Embryonic facial prominence (tissue), 1 donor: ENCODE data around the gene FNDC1.

ENCODE experiments used
- DNase-seq: peaks from one replicate; pipeline ENCODE4 v3.0.0-alpha.2; 2016; ENCODE audit errors: extremely low spot score

The FNDC1 gene

DNA sequence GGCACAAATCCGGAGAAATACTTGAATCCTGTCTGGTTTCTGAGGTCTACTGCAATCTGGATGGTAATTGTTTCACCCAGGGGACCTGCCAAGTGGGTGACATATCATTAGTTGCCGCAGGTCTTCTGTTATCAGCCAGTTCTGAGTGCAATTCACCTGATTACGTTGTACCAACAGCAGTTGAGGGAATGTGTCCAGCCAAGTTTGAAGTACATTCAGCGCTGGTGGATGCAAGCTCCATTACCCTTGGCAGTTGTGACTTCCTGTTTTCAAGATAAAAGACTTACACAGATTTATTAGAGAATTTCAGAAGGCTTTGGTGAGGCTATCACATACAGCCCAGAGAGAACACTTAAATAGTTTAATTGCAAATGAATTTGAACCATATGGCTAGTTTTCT, 42.8 kb downstream of the FNDC1 start:
- DNase-seq, result no peak

DNA sequence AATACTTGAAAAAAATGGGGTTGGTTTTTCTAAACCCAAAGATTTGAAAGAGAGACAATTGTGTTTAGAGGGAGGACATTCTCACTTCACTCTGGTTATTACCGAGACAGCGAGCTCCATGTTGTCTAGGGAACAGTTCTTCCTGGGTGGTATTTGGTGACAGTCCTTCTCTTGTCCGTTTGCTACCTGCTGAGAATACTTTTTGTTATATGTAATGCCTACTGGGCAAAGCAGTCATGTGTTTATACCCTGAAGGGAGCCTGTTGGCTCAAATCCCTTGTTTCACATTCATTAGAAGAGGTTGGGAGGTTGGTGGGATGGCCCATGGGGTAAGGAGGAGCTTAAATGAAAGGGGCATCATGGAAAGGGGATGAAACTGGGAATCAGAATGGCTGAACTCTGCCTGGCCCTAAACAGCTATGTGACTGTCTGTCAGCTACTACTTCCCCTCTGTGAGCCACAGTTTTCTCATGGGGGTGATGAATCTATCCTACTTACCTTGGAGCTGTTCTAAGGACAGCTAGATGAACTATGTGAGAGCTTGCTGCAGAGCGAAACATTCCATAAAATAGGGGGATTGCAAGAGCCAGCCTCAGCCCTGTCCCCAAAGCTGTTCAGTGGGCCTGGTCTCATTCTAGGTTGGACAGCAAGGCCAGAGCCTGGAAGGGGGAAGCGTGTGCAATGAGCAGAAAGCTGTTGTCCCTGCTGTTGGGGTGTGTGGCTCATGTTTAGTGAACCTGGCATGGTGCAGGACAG, 43.5 kb downstream of the FNDC1 start:
- no peak for DNase-seq

DNA sequence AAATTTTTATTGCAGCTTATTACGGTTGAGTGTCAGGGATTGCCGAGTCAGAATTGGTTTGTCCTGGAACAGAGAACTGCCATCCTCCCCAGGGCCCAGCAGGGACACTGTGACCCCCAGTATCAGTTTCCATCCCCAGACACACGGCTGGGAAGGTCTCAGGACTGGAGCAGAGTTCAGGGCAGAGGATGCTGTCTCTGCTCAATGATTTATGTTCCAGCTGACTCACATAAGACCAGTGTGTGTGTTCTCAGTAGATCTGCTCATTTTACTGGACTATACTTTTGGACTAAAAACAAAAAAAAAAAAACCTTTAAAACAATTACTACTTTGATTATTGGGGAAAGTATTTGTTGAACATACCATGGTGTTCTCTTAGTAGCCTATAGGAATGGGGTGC, 44.2 kb downstream of the FNDC1 start:
- no peak for DNase-seq

DNA sequence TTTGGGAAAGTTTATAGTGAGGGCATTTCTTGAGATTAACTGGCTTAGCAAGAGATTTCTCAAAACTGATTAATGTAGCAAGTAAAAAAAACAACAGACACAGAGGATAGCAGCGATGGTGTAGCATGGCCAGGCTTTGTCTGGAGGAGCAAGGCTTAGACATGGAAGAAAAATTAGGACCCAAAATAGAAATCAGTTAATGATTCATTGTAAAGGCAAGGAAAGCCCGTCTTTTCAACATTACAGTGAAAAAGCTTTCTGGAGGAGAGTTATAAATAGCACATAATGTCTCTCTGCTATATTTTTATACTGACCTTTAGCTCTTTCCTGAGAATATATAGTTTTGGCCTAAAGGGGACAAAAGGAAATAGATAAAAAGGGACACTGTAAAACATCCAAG, 45.1 kb downstream of the FNDC1 start:
- DNase-seq, result no peak

DNA sequence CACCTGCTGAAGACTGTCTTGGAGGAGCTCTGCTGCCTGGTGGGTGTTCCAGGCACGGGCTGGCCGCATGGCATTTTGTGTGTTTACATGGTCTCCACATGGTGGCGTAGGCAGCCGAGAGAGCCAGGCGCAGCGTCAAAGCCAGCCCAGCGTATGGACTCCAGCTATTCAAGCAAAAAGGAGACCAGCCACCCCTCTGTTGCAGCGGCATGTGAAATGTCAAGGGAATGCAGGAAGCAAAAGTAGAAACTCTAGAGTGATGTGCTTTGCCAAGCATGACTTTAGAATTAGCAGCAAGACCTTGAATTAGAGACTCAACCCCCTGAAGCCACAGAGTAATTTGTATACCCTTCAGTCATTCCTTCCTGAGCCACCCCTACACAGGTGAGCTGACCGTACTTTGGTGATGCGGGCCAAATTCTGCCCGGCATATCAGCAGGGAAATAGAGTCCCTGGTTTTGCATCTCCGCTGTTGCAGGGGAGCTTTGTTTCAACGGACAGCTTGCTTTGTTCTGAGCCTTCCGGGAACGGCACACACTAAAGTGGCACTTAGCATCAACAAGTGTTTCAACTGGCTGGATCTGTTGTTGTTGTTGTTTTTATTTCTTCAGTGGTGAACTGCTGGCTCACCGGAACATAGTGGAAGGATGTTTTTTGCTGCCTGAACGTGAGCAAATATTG, 48.5 kb downstream of the FNDC1 start:
- peak; percentile 20 for DNase-seq

DNA sequence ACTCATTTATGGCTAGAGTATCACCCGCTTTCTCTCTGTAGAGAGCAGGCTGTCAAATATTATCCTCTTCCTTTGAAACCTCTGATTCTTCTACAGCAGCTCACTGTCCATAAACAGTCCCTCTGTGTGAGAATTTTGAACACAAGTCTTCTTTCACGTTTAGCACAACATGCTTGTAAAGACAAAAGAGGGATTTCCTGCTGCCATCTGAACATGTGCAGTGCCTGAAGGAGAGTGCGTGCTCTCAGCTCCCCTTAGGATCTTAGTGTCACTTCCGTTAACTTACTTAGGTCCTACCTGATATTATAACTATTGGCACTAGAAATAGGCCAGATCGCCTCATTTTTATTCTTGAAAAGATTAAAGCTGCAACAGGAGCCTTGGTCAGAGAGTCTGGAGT, 50.9 kb downstream of the FNDC1 start:
- no peak for DNase-seq

DNA sequence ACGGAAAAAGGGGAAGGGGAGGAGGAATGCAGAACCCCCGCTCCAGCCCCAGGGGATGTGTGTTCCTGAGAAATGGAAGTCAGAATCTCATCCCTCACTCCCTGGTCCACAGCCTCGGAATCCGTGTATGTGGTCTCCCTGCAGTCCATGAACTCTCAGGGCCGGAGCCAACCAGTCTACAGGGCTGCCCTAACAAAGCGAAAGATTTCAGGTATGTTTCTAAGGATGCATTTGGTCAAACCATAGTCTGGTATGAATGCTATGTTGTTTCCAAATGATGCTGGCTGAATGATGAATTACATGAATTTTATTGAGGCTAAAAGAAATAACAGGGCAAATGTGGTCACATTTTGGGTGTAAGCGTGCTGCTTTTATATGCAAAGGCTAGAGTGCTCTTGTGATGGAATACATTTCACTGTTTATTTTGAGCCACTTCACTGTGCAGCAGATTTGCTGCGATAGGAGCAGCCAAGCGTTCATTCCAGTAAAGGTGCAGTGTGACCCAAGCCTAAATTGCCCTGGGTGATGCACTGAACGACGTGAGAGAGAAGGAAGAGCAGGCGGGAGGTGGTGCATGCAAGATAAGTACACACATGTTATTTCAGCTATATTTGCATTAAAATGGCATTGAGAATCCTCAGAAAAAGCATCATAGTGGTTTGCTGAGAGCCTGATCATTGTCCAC, 52.4 kb downstream of the FNDC1 start:
- DNase-seq, result no peak

DNA sequence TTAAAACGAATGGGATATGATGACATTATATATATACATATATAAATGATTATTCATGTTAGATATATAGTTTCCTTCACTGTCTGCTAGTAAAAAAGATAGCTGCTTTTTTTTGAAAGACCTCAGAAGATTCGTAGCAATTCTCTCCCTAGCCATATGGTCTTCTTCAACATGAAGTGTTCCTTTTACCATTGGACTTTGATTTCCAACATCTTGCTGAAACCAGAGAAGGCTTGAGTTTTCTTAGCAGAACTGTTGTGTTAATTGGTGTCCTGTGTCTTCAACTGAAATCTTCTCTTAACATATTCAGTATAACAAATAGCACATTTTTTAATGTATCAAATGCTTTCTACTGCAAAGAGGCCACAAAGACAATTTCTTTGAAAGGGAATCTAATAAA, 55.3 kb downstream of the FNDC1 start:
- DNase-seq, result no peak

DNA sequence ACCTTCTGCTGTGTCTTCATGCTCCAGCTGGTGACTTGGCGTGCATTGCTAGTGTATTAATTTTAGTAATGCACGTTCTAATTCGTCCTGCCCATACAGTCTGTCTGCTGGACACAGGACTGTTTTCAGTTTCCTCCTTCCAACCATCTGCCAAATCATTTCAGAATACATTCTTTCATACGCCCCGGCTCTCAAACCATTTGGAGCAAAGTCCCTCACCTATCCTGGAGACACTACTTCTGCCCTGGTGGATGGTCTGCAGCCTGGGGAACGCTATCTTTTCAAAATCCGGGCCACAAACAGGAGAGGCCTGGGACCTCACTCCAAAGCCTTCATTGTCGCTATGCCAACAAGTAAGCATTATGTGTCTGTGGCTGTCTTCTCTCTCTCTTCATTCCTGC, 60.5 kb downstream of the FNDC1 start:
- DNase-seq, result no peak

DNA sequence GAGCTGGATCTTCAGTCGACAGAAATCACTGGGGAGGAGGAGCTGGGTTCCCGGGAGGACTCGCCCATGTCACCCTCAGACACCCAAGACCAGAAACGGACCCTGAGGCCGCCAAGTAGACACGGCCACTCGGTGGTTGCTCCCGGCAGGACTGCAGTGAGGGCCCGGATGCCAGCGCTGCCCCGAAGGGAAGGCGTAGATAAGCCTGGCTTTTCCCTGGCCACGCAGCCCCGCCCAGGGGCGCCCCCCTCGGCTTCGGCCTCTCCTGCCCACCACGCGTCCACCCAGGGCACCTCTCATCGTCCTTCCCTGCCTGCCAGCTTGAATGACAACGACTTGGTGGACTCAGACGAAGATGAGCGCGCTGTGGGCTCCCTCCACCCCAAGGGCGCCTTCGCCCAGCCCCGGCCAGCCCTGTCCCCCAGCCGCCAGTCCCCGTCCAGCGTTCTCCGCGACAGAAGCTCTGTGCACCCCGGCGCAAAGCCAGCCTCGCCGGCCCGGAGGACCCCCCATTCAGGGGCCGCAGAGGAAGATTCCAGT, 63.0 kb downstream of the FNDC1 start:
- DNase-seq, result no peak

DNA sequence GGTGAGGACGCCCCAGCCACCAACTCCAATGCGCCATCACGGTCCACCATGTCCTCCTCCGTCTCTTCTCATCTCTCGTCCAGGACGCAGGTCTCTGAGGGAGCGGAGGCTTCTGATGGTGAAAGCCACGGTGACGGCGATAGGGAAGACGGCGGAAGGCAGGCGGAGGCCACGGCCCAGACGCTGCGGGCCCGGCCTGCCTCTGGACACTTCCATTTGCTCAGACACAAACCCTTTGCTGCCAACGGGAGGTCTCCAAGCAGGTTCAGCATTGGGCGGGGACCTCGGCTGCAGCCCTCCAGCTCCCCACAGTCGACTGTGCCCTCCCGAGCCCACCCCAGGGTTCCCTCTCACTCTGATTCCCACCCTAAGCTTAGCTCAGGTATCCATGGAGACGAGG, 63.6 kb downstream of the FNDC1 start:
- no peak for DNase-seq

DNA sequence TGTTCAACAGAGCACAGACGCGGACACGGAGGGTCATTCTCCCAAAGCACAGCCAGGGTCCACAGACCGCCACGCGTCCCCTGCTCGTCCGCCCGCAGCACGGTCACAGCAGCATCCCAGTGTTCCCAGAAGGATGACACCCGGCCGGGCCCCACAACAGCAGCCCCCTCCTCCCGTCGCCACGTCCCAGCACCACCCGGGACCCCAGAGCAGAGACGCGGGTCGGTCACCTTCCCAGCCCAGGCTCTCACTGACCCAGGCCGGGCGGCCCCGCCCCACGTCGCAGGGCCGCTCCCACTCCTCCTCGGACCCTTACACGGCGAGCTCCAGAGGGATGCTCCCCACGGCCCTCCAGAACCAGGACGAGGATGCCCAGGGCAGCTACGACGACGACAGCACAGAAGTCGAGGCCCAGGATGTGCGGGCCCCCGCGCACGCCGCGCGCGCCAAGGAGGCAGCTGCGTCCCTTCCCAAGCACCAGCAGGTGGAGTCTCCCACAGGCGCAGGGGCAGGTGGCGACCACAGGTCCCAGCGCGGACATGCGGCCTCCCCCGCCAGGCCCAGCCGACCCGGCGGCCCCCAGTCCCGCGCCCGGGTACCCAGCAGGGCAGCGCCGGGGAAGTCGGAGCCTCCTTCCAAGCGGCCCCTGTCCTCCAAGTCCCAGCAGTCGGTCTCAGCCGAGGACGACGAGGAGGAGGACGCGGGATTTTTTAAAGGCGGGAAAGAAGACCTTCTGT, 64.3 kb downstream of the FNDC1 start:
- no peak for DNase-seq

DNA sequence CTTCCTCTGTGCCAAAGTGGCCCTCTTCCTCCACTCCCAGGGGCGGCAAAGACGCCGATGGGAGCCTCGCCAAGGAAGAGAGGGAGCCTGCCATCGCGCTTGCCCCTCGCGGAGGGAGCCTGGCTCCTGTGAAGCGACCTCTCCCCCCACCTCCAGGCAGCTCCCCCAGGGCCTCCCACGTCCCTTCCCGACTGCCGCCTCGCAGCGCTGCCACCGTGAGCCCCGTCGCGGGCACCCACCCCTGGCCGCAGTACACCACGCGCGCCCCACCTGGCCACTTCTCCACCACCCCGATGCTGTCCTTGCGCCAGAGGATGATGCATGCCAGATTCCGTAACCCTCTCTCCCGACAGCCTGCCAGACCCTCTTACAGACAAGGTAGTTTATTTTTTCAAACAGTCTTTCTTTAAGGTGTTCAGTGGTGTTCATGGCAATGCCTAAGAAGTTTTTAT, 64.9 kb downstream of the FNDC1 start:
- no peak for DNase-seq

DNA sequence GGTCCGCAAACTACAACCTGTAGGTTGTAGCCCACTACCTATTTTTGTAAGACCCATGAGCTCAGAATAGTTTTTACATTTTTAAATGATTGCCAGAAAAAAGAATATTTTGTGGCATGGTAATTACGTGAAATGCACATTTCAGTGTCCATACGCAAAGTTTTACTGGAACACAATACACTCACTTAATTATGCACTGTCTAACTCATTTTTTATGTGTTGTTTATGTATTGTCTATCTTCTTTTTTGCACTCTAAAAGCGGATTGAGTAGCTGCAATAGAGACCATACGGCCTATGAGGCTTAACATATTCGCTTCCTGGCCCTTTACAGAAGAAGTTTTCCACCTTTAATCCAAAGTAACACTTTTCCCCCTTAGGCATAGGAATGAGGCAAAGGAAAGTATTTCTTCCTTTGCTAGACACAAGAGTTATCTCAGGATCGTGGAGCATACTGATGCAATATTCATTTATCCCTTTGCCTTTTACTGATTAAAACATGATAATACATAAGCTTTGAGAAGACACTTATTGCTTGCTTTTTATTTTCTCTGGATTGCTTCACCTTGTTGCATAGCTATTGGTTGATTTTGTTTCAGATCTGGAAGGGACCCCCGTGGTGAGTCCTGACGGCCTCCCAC, 69.8 kb downstream of the FNDC1 start:
- no peak for DNase-seq

DNA sequence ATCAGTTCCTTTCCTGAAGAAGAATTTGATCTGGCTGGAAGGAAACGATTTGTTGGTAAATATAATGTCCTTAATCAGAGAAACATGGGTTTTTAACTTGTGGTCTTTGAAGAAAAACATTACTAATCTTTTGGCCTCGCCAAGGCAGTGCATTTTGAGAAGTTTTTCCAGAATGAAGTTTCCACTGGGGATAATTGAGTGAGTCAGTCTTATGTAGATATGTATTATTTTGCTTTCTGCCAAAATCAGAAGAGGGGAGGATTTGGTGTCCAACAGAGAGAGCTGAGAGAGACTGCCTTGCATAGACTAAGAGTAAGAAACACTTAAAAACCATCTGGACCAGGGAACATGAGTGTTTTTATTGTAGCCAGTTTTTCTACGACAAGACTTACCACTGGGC, 79.9 kb downstream of the FNDC1 start:
- DNase-seq, result peak; percentile 63

DNA sequence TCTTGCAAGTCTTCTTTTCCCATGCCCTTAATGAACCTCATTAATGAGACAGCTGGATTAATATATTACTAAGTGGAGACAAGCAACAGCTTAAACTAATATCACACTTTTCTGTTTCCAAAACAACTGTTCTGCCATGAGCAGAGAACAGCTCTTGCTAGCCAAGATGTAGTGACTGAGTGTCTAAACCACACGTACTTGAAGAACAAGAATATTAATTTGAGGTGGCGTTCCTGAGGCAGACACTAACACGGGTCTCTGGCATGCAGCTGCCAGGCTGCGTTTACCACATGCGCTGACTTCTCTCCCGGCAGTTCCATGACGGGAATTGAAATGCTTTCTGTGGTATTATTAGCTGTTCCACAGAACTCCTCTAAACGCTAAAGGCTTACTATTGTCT, 80.6 kb downstream of the FNDC1 start:
- peak; percentile 61 for DNase-seq

DNA sequence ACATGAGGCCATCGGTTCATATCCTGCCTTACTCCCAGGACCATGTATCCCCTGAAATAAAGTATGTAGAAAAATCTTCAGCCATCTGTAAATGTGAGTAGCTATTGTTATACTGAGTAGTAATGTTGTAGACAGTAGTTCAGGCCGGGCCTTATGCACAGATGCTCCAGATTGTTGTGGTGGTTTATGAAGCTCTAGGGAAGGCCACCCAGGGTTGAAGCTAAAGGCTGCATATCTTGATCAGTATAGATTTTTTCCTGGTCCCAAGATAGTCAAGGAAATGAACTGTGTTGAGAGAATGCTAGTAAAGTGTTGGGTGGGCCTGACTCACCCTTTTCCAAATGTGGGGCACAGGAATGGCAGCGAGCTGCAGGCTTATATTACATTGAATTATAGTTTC, 81.4 kb downstream of the FNDC1 start:
- no peak for DNase-seq

DNA sequence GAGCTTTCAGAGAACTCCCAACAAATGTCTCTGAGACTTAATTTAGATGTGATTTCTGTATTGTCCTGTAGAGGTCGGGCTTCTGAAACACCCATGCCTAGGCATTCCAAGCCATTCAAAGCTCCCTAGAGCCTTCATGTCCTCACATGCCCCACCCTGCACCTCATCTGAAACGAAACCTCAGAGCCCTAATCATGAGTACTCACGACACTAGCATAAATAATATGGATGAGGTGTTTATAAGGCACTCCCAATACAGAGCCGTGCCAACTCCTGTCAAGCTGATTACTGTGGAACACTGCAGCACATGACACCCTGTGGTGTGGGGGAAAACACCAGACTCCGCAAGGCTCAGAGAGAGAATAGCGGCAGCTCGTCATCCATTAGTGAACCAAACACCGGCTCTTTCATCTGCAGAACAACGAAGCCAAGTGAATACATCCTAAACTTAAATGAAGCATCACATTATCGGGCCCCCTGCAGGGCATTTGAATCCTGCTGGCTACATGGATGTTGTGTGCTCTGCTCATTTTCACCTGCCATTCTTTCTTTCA, 83.8 kb downstream of the FNDC1 start:
- DNase-seq, result peak; percentile 18

DNA sequence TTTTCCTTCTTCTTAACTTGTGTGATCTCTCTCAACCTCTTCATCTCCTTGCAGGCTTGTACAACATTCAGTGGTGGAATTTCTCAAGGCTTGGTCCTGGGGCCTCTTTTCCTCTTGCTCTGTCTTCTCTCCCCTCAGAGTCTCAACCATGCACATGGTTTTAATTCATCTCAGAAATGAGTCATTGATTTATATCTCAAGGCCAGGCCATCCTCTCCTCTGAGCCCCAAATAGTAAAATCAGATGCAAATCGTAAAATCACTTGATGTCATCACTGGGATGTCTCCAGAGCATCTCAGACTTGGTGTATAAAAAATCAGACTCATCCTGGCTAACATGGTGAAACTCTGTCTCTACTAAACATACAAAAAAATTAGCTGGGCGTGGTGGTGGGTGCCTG, 85.0 kb downstream of the FNDC1 start:
- DNase-seq, result no peak

DNA sequence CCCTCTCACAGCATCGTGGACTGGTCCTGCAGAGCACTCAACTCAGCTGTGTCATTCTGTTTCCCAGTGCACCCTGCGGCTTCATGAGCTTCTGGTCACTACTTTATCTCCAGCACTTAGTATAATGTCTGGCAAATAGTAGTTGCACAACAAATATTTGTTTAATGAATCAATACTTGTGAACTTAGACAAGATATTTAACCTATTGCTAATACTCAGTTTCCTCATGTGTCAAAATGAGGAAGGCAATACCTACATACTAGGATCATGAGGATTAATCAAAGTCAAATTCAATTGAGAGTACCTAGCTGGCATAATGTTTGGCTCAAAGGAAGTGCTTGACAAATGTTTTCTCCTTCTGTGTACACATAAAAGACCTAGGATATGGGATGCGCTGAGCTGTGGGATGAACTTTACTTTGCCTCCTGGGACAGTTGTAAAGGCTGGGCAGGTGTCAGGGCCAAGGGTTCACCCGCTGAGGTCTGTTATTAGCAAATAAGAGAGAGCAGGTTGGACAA, 86.3 kb downstream of the FNDC1 start:
- no peak for DNase-seq

DNA sequence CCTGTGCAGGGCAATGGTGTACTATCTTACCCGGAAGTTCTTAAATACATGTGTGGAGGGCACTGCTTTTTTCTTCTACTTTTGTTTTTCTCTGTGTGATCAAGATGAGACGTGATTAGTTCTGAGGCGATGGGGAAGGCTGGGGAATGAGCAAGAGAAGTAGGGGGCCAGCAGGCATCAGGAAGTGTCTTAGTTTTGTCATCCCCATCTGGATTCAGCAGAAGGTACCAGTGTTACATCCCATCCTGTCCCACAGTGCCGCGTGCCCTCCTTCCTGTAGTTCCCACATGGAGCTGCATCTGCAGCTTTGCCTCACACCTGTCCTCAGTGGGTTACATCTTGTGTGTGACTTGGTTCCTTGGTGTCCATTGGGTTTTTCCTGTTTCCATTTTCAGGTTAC, 86.9 kb downstream of the FNDC1 start:
- DNase-seq, result no peak
